Subcutaneous abdominal adipose tissue (tissue), 5 donors: ENCODE results near the gene ZNF524.

Experiments
- H3K27ac ChIP-seq: one replicate; pipeline ENCODE4 v1.7.0; 2013; ENCODE audit warnings: low read depth, mild to moderate bottlenecking, inconsistent platforms, low read length, moderate library complexity
- H3K27me3 ChIP-seq, 5 donors: one replicate each; pipeline ENCODE4 v1.7.0; 2013; ENCODE audit warnings: low read length in 5 of 5, inconsistent platforms in 1 of 5; ENCODE audit not compliant: control insufficient read depth in 5 of 5, insufficient read depth in 4 of 5
- H3K36me3 ChIP-seq, 5 donors: one replicate each; pipeline ENCODE4 v1.7.0; 2013; ENCODE audit warnings: low read length in 5 of 5; ENCODE audit not compliant: control insufficient read depth in 5 of 5, insufficient read depth in 5 of 5
- H3K4me1 ChIP-seq, 5 donors: one replicate each; pipeline ENCODE4 v1.7.0; 2013; ENCODE audit warnings: low read length in 5 of 5, mild to moderate bottlenecking in 3 of 5, moderate library complexity in 1 of 5; ENCODE audit not compliant: control insufficient read depth in 5 of 5, insufficient read depth in 5 of 5
- H3K4me3 ChIP-seq, 5 donors: one replicate each; pipeline ENCODE4 v1.7.0; 2013; ENCODE audit warnings: low read length in 5 of 5, low read depth in 1 of 5
- H3K9ac ChIP-seq, 5 donors: one replicate each; pipeline ENCODE4 v1.7.0; 2013; ENCODE audit warnings: low read length in 5 of 5, mild to moderate bottlenecking in 4 of 5, moderate library complexity in 3 of 5
- H3K9me3 ChIP-seq, 5 donors: one replicate each; pipeline ENCODE4 v1.7.0; 2013; ENCODE audit warnings: low read length in 5 of 5; ENCODE audit not compliant: control insufficient read depth in 5 of 5
- donor health status: healthy.
- donor health status: healthy.
- donor health status: healthy.
- donor health status: healthy.
- donor health status: healthy.

ZNF524 gene

DNA sequence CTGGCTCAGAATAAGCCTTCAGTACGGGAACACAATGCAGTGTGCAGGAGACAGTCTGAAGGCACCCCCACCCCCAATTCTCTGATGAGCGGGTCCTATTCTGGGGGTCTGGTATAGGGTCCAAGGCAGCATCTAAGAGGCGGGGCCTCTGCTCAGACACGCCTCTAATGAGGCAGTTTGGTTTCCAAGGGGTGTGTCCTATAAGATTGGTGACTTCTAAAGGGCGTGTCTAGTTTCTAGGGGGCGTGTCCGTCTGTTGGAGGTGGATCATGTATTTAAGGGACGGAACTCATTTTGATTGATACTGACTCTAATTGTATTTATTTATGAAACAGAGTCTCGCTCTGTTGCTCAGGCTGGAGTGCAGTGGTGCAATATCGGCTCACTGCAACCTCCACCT, 9.5 kb upstream of the ZNF524 start:
- H3K9ac ChIP-seq: no peak overlapping the region
- no peak overlapping the region for H3K4me3 ChIP-seq
- no peak overlapping the region for H3K27ac ChIP-seq
- peaks cover 0 to 31% (median 18%) of the 10 kb centered on the region in 5 donors for H3K36me3 ChIP-seq
- peaks cover 3 to 18% (median 14%) of the 10 kb centered on the region in 5 donors for H3K4me1 ChIP-seq
- H3K27me3 ChIP-seq: peaks cover 0 to 6% (median 0%) of the 10 kb centered on the region in 5 donors
- H3K9me3 ChIP-seq: no peaks in the 10 kb centered on the region

DNA sequence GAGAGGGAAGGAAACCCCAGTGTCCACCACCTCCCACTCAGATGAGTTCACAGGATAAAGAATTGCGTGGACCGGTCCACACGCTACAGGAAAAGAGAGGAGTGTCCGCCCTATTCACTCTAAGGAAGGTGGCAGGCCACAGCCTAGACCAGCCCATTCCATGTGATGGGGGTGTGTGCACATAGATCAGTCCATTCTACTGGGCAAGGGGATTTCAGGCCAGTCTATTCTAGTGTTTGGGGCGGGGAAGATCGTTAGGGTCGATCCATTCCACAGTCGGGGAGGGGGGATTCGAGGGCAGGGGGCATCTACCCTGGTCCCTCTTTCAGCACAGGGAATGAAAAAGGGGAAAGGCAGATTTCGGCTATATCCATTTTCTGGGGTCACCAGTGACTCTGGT, 8.5 kb upstream of the ZNF524 start:
- Histone ChIP-seq H3K4me1 (peaks cover 3 to 10% (median 9%) of the 10 kb centered on the region in 5 donors), H3K9me3 (no peaks in the 10 kb centered on the region), H3K27me3 (no peaks in the 10 kb centered on the region), H3K4me3 (no peak overlapping the region), H3K27ac (no peak overlapping the region), H3K9ac (no peak overlapping the region), H3K36me3 (peaks cover 0 to 41% (median 27%) of the 10 kb centered on the region in 5 donors)

DNA sequence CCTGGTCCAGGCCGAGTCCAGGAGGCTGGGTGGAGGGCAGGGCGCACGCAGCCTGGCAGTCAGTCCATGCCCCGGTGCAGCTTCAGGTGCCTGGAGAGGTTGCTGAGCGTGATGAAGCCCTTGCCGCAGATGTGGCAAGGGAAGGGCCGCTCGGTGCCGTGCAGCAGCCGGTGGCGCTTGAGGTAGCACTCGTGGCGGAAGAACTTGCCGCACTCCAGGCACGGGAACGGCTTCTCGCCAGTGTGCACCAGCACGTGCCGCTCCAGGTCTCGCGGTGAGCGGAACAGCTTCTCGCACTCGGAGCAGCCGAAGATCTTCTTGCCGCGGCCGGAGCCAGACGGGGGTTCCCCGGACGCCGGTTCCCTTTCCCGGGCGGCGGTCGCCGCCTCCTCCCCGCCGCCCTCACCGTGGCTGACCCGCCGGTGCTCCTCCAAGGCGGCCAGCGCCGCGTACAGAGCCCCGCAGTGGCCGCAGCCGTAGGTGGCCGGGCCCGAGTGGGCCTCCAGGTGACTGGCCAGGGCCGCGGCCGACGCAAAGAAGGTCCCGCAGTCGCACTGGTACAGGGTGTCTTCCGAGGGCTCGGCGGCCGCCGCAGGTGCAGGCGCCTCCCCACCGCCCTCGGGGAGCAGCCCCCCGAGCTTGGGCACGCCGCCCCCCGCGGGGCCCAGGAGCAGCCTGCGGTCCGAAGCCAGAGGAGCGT, 7.5 kb upstream of the ZNF524 start:
- Histone ChIP-seq H3K27me3 (no peaks in the 10 kb centered on the region), H3K36me3 (peaks cover 0 to 50% (median 33%) of the 10 kb centered on the region in 5 donors), H3K9ac (no peak overlapping the region), H3K4me3 (no peak overlapping the region), H3K4me1 (peaks cover 0 to 2% (median under 1%) of the 10 kb centered on the region in 5 donors), H3K9me3 (no peaks in the 10 kb centered on the region), H3K27ac (no peak overlapping the region)

DNA sequence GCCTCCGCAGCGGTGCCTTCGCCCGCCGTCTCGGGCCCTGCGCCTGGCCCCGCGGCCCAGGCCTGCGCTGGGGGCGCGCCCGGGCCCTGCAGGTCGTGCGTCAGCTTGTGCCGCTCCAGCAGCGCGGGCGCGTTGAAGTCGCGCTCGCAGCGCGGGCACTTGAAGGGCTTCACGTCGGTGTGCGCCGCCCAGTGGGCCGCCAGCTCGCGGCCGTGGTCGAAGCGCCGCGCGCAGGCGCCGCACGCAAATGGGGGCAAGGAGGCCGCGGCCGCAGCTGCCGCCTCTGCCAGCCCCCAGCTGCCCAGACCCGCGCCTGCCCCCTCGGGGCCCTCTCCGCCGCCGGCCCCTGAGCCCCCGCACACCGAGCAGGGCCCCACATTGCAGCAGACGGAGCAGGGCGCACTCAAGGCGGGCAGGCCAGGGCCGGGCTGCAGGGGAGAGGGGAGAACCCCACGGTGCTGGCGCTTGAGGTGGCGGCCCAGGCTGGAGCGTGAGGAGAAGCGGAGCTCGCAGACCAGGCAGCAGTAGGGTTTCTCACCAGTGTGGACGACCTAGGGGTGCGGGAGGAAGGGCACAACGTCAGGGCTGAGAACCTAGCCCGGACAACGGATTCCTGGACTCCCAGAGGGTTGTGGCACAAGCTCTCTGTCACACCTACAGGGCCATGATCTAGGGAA, 6.9 kb upstream of the ZNF524 start:
- H3K27me3 ChIP-seq: no peaks in the 10 kb centered on the region
- peaks cover 0 to 2% (median under 1%) of the 10 kb centered on the region in 5 donors for H3K4me1 ChIP-seq
- H3K27ac ChIP-seq: no peak overlapping the region
- peaks cover 0 to 50% (median 33%) of the 10 kb centered on the region in 5 donors for H3K36me3 ChIP-seq
- H3K9me3 ChIP-seq: no peaks in the 10 kb centered on the region
- no peak overlapping the region for H3K9ac ChIP-seq
- H3K4me3 ChIP-seq: no peak overlapping the region

DNA sequence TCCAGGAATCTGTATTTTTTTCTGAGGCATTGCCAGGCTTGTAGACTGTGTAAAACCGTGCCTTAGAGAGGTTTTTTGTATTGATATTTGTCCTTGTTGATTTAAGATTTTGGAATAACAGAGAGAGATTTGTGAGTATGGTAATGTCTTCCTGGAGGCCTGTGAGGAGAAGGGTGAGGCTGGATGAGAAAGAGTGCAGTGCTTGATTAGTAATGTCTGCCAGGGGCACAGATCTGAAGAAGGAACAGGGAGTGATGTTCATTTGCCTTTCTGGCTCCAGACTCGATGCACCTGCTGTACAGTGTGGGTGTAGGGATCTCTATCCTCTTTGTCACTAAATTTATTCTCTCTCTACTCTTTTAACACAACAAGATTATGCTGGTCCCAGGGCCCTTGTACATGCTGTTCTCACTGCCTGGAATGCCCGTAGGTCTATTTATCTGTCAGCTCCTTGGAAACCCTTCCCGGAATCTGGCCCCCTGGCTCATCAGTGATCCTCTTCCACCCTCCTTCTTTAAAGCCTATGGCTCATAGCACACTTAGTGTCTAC, 5.0 kb upstream of the ZNF524 start:
- Histone ChIP-seq H3K27me3 (no peaks in the 10 kb centered on the region), H3K36me3 (peaks cover 0 to 50% (median 33%) of the 10 kb centered on the region in 5 donors), H3K9ac (no peak overlapping the region), H3K27ac (no peak overlapping the region), H3K4me1 (peaks cover 4 to 11% (median 6%) of the 10 kb centered on the region in 5 donors), H3K9me3 (no peaks in the 10 kb centered on the region), H3K4me3 (no peak overlapping the region)

DNA sequence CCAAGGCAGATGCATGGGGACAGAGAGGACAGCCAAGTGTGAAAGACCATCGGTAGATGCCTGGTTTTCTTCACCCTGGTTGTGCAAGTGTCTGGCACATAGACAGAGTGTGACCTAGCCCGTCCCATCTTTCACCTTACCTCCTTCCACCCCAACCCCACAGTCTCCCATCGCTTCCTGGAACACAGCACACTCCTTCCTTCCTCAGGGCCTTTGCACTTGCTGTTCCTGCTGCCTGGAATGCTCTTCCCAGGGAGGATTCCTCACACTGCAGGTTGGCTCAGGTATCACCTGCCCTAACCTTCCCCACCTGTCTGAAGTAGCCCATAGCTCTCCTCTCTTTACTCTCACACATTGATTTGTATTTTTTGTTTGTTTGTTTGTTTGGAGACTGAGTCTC, 3.8 kb upstream of the ZNF524 start:
- Histone ChIP-seq H3K9ac (no peak overlapping the region), H3K4me3 (no peak overlapping the region), H3K27me3 (no peaks in the 10 kb centered on the region), H3K36me3 (peaks cover 0 to 50% (median 33%) of the 10 kb centered on the region in 5 donors), H3K9me3 (no peaks in the 10 kb centered on the region), H3K4me1 (peaks cover 4 to 18% (median 14%) of the 10 kb centered on the region in 5 donors), H3K27ac (no peak overlapping the region)

DNA sequence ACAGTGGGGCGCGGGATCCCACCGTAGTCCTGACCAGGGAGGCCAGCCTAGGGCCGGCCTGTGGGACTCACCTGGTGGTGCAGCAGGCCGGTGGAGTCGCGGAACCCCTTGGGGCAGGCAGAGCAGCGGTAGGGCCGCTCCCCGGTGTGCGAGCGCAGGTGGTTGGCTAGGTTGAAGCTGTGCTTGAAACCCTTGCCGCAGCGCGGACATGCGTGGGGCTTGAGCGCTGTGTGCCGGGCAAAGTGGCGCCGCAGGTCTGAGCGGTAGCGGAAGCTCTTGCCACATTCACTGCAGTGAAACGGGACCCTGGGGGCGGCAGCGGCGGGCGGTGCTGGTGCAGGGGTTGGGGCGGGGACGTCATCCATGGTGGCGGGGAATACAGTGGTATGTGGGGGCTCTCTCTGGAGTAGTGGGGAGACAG, 2.6 kb upstream of the ZNF524 start:
- Histone ChIP-seq H3K36me3 (peaks cover 0 to 46% (median 31%) of the 10 kb centered on the region in 5 donors), H3K4me3 (no peak overlapping the region), H3K9me3 (no peaks in the 10 kb centered on the region), H3K4me1 (peaks cover 3 to 22% (median 15%) of the 10 kb centered on the region in 5 donors), H3K9ac (no peak overlapping the region), H3K27ac (no peak overlapping the region), H3K27me3 (no peaks in the 10 kb centered on the region)

DNA sequence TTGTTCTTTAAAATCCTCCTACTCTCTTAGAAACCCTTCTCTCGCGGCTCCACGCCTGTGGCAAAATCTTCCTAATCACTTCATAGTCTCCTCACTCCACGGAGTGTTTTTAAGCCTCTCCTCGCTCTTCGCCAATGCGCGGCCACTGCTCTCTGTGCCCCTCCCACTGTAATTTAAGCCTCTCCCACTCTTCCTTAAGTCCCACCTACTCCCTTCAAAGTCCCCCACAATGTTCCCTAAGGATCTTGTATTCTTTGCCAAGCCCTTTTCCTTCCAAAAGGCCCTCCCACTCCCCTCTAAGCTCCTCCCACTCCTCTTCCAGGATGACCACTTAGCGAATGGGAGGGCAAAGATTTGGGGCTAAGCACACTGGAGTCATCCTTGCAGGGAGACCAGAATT, 2.1 kb upstream of the ZNF524 start:
- H3K36me3 ChIP-seq: peaks cover 0 to 46% (median 31%) of the 10 kb centered on the region in 5 donors
- peaks cover 2 to 22% (median 15%) of the 10 kb centered on the region in 5 donors for H3K4me1 ChIP-seq
- H3K4me3 ChIP-seq: no peak overlapping the region
- H3K27ac ChIP-seq: no peak overlapping the region
- H3K9ac ChIP-seq: no peak overlapping the region
- no peaks in the 10 kb centered on the region for H3K27me3 ChIP-seq
- H3K9me3 ChIP-seq: no peaks in the 10 kb centered on the region

DNA sequence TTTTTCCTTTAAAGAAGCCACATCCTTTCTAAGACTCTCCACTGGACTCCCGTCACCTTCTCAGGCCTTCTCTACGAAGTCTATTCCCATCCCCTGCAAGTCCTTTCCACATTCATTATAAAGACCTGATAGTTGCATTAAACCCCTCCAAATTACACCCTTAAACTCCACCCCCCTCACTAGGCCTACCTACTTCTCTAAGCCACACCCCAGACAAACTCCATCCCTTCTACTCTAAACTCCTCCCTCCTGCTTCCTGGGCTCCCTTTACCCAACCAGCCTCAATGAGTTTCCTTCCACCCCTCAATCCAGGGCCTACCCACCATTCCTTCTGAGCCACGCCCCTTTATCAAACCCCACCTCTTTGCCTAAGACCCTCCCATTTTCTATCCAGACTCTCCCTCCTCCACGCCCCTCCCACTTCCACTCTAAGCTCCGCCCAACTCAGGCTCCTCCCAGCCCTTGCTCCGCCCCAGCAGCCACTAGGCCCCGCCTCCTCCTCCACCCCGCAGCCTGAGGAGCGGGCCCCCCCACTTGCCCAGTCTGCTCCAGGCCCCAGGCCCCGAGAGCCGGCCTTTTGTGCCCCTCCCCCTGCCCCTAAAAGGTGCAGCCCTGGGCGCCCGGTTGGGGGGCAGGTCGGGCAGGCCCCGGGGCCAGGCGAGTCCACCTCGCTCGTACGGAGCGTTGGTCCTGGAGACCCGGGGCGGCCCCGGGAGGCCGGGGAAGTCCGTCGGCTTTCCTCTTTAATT, 1.2 kb upstream of the ZNF524 start:
- Histone ChIP-seq H3K4me3 (peak overlapping the region; percentile 49 to 99 (median 92)), H3K9me3 (no peaks in the 10 kb centered on the region), H3K27ac (peak overlapping the region; percentile 83), H3K36me3 (peaks cover 0 to 41% (median 26%) of the 10 kb centered on the region in 5 donors), H3K9ac (peak overlapping the region in 4 of 5 donors; percentile 53 to 93 (median 86)), H3K4me1 (peaks cover 2 to 22% (median 15%) of the 10 kb centered on the region in 5 donors), H3K27me3 (no peaks in the 10 kb centered on the region)
